IMR-90 (cell line): Measurements from ENCODE around the gene PAK5. TPM values are rescaled to one million over a fixed set of nuclear protein-coding genes. Genes with fewer than 3 reads are reported as not detected.

Experiments used
- ATAC-seq: fragments of 200-7000 bp; cut with Tn5 transposase; 2 replicates; pipeline ENCODE4 v1.9.1; 2020; ENCODE audit warnings: low read depth, mild to moderate bottlenecking, moderate library complexity
- BruUV-seq: library from RNA; stranded (reverse); fragments of 400-500 nt; replicated peaks from 2 replicates; lab custom pipeline; 2021; lab: Mats Ljungman, UMichigan
- CTCF ChIA-PET: fragments of 300-600 bp; formaldehyde crosslinking; extraction: SDS; loops from one replicate; lab custom pipeline; 2021; ENCODE audit warnings: antibody characterized with exemption; lab: Yijun Ruan, JAX
- POLR2A ChIA-PET: fragments of 300-600 bp; sonication (Branson Sonifier 250); formaldehyde crosslinking; loops from one replicate; lab custom pipeline; 2022; ENCODE audit warnings: antibody characterized with exemption; ENCODE audit not compliant: unreplicated experiment; lab: Charles Lee
- DNase-seq: peaks from one replicate; pipeline ENCODE4 v3.0.0; 2013
- H2AFZ ChIP-seq: replicated peaks from 2 replicates; pipeline ENCODE3; 2013; ENCODE audit warnings: low read length, mild to moderate bottlenecking; ENCODE audit not compliant: poor library complexity
- H2AK5ac ChIP-seq: 2 replicates; pipeline ENCODE4 v1.6.1; 2013; ENCODE audit warnings: low read depth, low read length, inconsistent platforms
- H2AK9ac ChIP-seq: replicated peaks from 2 replicates; pipeline ENCODE3; 2013; ENCODE audit warnings: mild to moderate bottlenecking, low read depth, low read length, moderate library complexity; ENCODE audit not compliant: poor library complexity
- H2BK120ac ChIP-seq: 2 replicates; pipeline ENCODE4 v1.6.1; 2013; ENCODE audit warnings: low read depth, low read length, inconsistent platforms
- H2BK15ac ChIP-seq: 3 replicates; pipeline ENCODE4 v1.6.1; 2013; ENCODE audit warnings: low read depth, low read length, inconsistent platforms
- H2BK20ac ChIP-seq: 2 replicates; pipeline ENCODE4 v1.6.1; 2013; ENCODE audit warnings: low read depth, mild to moderate bottlenecking, inconsistent platforms, low read length, moderate library complexity
- H2BK5ac ChIP-seq: 2 replicates; pipeline ENCODE4 v1.6.1; 2013; ENCODE audit warnings: mild to moderate bottlenecking, low read depth, low read length, inconsistent platforms; ENCODE audit not compliant: poor library complexity, severe bottlenecking
- H3K14ac ChIP-seq: replicated peaks from 2 replicates; pipeline ENCODE4 v1.6.1; 2013; ENCODE audit warnings: low read depth, low read length, inconsistent platforms
- H3K18ac ChIP-seq: 2 replicates; pipeline ENCODE4 v1.6.1; 2013; ENCODE audit warnings: low read depth, low read length, control low read depth
- H3K23ac ChIP-seq: 2 replicates; pipeline ENCODE4 v1.6.1; 2013; ENCODE audit warnings: low read depth, low read length, inconsistent platforms
- H3K27ac ChIP-seq: 2 replicates; pipeline ENCODE4 v1.5.1; 2013; ENCODE audit warnings: mild to moderate bottlenecking, control low read depth, low read length; ENCODE audit not compliant: insufficient read depth
- H3K27me3 ChIP-seq: 2 replicates; pipeline ENCODE4 v1.6.1; 2013; ENCODE audit warnings: low read length; ENCODE audit not compliant: control insufficient read depth, insufficient read depth
- H3K36me3 ChIP-seq: 2 replicates; pipeline ENCODE4 v1.6.1; 2013; ENCODE audit warnings: low read length, mixed read lengths; ENCODE audit not compliant: control insufficient read depth, insufficient read depth
- H3K4ac ChIP-seq: 2 replicates; pipeline ENCODE4 v1.6.1; 2013; ENCODE audit warnings: low read depth, low read length, inconsistent platforms
- H3K4me1 ChIP-seq: 2 replicates; pipeline ENCODE4 v1.6.1; 2013; ENCODE audit warnings: low read length, mixed read lengths; ENCODE audit not compliant: control insufficient read depth, insufficient read depth
- H3K4me2 ChIP-seq: 2 replicates; pipeline ENCODE4 v1.6.1; 2013; ENCODE audit warnings: low read depth, mild to moderate bottlenecking, control low read depth, low read length, moderate library complexity
- H3K4me3 ChIP-seq: 2 replicates; pipeline ENCODE4 v1.5.1; 2013; ENCODE audit warnings: low read depth, mild to moderate bottlenecking, control low read depth, low read length, moderate library complexity; ENCODE audit not compliant: insufficient read depth
- H3K56ac ChIP-seq: 2 replicates; pipeline ENCODE4 v1.6.1; 2013; ENCODE audit warnings: low read length, inconsistent platforms; ENCODE audit not compliant: insufficient read depth; ENCODE audit errors: extremely low read depth
- H3K79me1 ChIP-seq, 2 experiments: 2 replicates each; pipeline ENCODE4 v1.6.1; 2013; ENCODE audit warnings: low read length in 2 of 2, inconsistent platforms in 1 of 2, low read depth in 1 of 2
- H3K9ac ChIP-seq: 2 replicates; pipeline ENCODE4 v1.6.1; 2013; ENCODE audit warnings: low read depth, low read length, control low read depth
- H3K9me1 ChIP-seq: 2 replicates; pipeline ENCODE4 v1.6.1; 2013; ENCODE audit warnings: low read length, inconsistent platforms; ENCODE audit not compliant: insufficient read depth
- H3K9me3 ChIP-seq: 2 replicates; pipeline ENCODE4 v1.6.1; 2013; ENCODE audit warnings: low read length; ENCODE audit not compliant: control insufficient read depth, insufficient read depth
- H4K20me1 ChIP-seq: 2 replicates; pipeline ENCODE4 v1.6.1; 2013; ENCODE audit warnings: low read length, inconsistent platforms; ENCODE audit not compliant: insufficient read depth
- H4K5ac ChIP-seq: 2 replicates; pipeline ENCODE4 v1.6.1; 2013; ENCODE audit warnings: mild to moderate bottlenecking, low read depth, low read length, control low read depth
- H4K8ac ChIP-seq, 2 experiments: 2 replicates each; pipeline ENCODE4 v1.6.1; 2013; ENCODE audit warnings: low read depth in 2 of 2, low read length in 2 of 2, control low read depth in 1 of 2, inconsistent platforms in 1 of 2
- H4K91ac ChIP-seq: 2 replicates; pipeline ENCODE4 v1.6.1; 2013; ENCODE audit warnings: low read depth, low read length, inconsistent platforms; ENCODE audit not compliant: insufficient read depth
- BHLHE40 ChIP-seq: fragments of 150-350 bp; IDR thresholded peaks from 2 replicates; pipeline ENCODE4 v1.6.1; 2016; ENCODE audit warnings: mild to moderate bottlenecking, low read depth, low read length
- CEBPB ChIP-seq: IDR thresholded peaks from 2 replicates; pipeline ENCODE4 v1.6.1; 2012; ENCODE audit warnings: low read depth, low read length, improper control_type of control experiment
- CHD1 ChIP-seq: IDR thresholded peaks from 2 replicates; pipeline ENCODE4 v1.6.1; 2012; ENCODE audit warnings: low read depth, low read length, improper control_type of control experiment
- ELK1 ChIP-seq: fragments of 150-350 bp; IDR thresholded peaks from 2 replicates; pipeline ENCODE4 v1.6.1; 2016; ENCODE audit warnings: low read depth, mild to moderate bottlenecking, low read length, moderate library complexity, borderline replicate concordance
- MAFK ChIP-seq: IDR thresholded peaks from 2 replicates; pipeline ENCODE4 v1.6.1; 2012; ENCODE audit warnings: low read depth, low read length, improper control_type of control experiment
- MAZ ChIP-seq: IDR thresholded peaks from 2 replicates; pipeline ENCODE4 v1.6.1; 2012; ENCODE audit warnings: low read depth, mild to moderate bottlenecking, low read length, improper control_type of control experiment, moderate library complexity, borderline replicate concordance
- MXI1 ChIP-seq: IDR thresholded peaks from 2 replicates; pipeline ENCODE4 v1.6.1; 2012; ENCODE audit warnings: low read depth, mild to moderate bottlenecking, low read length, moderate library complexity, borderline replicate concordance
- NFE2L2 ChIP-seq: fragments of 150-350 bp; IDR thresholded peaks from 2 replicates; pipeline ENCODE4 v1.6.1; 2016; ENCODE audit warnings: low read depth, mild to moderate bottlenecking, low read length
- POLR2A ChIP-seq: IDR thresholded peaks from 2 replicates; pipeline ENCODE4 v1.6.1; 2012; ENCODE audit warnings: mild to moderate bottlenecking, low read depth, low read length
- RAD21 ChIP-seq: IDR thresholded peaks from 2 replicates; pipeline ENCODE4 v1.6.1; 2012; ENCODE audit warnings: low read length, improper control_type of control experiment
- RFX5 ChIP-seq: IDR thresholded peaks from 2 replicates; pipeline ENCODE4 v1.8.0; 2012; ENCODE audit warnings: low read depth, mild to moderate bottlenecking, low read length, moderate library complexity
- SMC3 ChIP-seq: fragments of 150-350 bp; IDR thresholded peaks from 2 replicates; pipeline ENCODE4 v1.6.1; 2016; ENCODE audit warnings: low read depth, mild to moderate bottlenecking, antibody characterized with exemption, low read length, moderate library complexity
- WGBS, 2 experiments: methylation state at CpG; one replicate each; pipeline versions ENCODE4 v1.1.5 to v1.1.7; 2013; ENCODE audit warnings: missing lambda C conversion rate in 2 of 2; ENCODE audit not compliant: insufficient read length in 1 of 2; ENCODE audit errors: extremely low coverage in 2 of 2; 5-methylcytosine and 5-hydroxymethylcytosine counted together
- dilution Hi-C: fragments of 300-500 bp; cut with HindIII; formaldehyde crosslinking; loops from one replicate; pipeline ENCODE4 v1.14.3; 2018; ENCODE audit warnings: low sequenced_read_pairs; ENCODE audit not compliant: unreplicated experiment
- in situ Hi-C: fragments of 300-500 bp; cut with MboI; formaldehyde crosslinking; loops from 3 replicates; pipeline ENCODE4 v1.14.3; 2019; ENCODE audit warnings: low sequenced_read_pairs, inconsistent platforms, mixed read lengths
- intact Hi-C: fragments of 100-400 bp; cut with micrococcal nuclease; formaldehyde crosslinking; loops from 2 replicates; pipeline ENCODE4 v1.10.0; 2022
- polyA plus RNA-seq, 3 experiments: library from polyadenylated mRNA; depleted of rRNA; stranded (reverse); fragments of >200 nt; gene quantifications; 2 replicates each; pipeline ENCODE4 v1.2.3, GENCODE V29; 2012; ENCODE audit warnings: low replicate concordance in 1 of 3
- total RNA-seq: library from RNA; depleted of rRNA; stranded (reverse); fragments of >200 nt; gene quantifications from 2 replicates; pipeline ENCODE4 v1.2.3, GENCODE V29; 2012
- TF ChIP-seq, protein P1 (sequence below): fragments of 150-350 bp; IDR thresholded peaks from 2 replicates; pipeline ENCODE4 v1.6.1; 2017; ENCODE audit warnings: mild to moderate bottlenecking, antibody characterized with exemption, low read length, low read depth

PAK5 gene
- total and polyA plus RNA-seq, 2 of the 4 experiments (the other 2 are of a cell fraction) = not detected

DNA sequence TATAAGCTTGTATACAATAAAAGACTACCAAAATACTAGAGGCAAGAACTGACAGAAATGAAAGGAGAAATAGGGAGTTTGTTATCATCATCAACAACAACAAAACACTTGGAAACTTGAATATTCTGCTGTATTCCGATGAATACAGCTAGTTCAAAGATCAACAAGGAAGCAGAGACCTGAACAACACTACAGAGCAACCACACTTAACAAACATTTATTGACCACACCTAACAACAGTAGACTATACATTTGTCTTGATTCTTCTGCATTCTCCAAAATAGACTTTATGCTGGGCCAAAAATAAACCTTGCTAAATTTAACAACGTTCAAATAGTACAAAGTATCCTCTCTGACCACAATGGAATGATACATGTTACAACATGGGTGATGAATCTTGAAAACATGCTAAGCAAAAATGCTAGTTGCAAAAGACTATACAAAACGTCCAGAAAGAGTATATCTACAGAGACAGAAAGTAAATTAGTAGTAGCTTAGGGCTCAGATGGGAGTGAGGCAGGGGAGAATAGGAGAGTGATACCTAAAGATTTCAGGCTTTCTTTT, 39.1 kb upstream of the PAK5 start:
- H4K91ac ChIP-seq = no peak overlapping the region
- no peak overlapping the region for H2AFZ ChIP-seq
- no peak overlapping the region for H3K56ac ChIP-seq
- ChIA-PET CTCF (no interaction called here), POLR2A (no interaction called here)
- no peak overlapping the region for H3K14ac ChIP-seq
- no peak overlapping the region for H3K23ac ChIP-seq
- H2BK120ac ChIP-seq = no peak overlapping the region
- no peak overlapping the region for H4K8ac ChIP-seq
- no peak for TF ChIP-seq POLR2A
- no peak for TF ChIP-seq CEBPB
- TF ChIP-seq BHLHE40 = no peak
- TF ChIP-seq, protein P1, sequence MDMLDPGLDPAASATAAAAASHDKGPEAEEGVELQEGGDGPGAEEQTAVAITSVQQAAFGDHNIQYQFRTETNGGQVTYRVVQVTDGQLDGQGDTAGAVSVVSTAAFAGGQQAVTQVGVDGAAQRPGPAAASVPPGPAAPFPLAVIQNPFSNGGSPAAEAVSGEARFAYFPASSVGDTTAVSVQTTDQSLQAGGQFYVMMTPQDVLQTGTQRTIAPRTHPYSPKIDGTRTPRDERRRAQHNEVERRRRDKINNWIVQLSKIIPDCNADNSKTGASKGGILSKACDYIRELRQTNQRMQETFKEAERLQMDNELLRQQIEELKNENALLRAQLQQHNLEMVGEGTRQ = no peak
- no peak for TF ChIP-seq CHD1
- TF ChIP-seq MXI1 = no peak
- no peak for TF ChIP-seq RFX5
- no peak for TF ChIP-seq SMC3
- no peak for TF ChIP-seq MAFK
- no peak for TF ChIP-seq ELK1
- no peak for TF ChIP-seq RAD21
- TF ChIP-seq NFE2L2 = no peak
- no peak for TF ChIP-seq MAZ
- no peak overlapping the region for H2AK5ac ChIP-seq
- H2BK20ac ChIP-seq = no peak overlapping the region
- no peaks in the 10 kb centered on the region for H4K20me1 ChIP-seq
- H3K4me3 ChIP-seq = no peak overlapping the region
- no peak overlapping the region for H3K4me2 ChIP-seq
- DNase-seq = no peak
- no CpG with 5 or more reads among the region's 3 CpGs for WGBS, 2 experiments
- no peak overlapping the region for H3K18ac ChIP-seq
- H3K36me3 ChIP-seq = no peaks in the 10 kb centered on the region
- no peaks in the 10 kb centered on the region; the same call in 1 of the 2 replicates for H3K27me3 ChIP-seq
- H3K79me1 ChIP-seq = no peaks in the 10 kb centered on the region
- intact Hi-C loops (no loop called here), in situ Hi-C loops (no loop called here), dilution Hi-C loops (no loop called here)
- H3K4ac ChIP-seq = no peak overlapping the region
- H3K9me1 ChIP-seq = no peaks in the 10 kb centered on the region
- no peak overlapping the region for H3K27ac ChIP-seq
- H2AK9ac ChIP-seq = no peak overlapping the region
- H3K9me3 ChIP-seq = no peaks in the 10 kb centered on the region
- H2BK5ac ChIP-seq = no peak overlapping the region
- H3K4me1 ChIP-seq = no peaks in the 10 kb centered on the region
- no peak overlapping the region for H3K9ac ChIP-seq
- no TSS peak for BruUV-seq
- no peak overlapping the region for H4K5ac ChIP-seq
- ATAC-seq = no peak
- H2BK15ac ChIP-seq = no peak overlapping the region
